MM.1S (cell line): ENCODE measurements around the gene ARHGEF2.

Experiments
- CTCF ChIP-seq: fragments of 300-600 bp; sonication (generic); IDR thresholded peaks from 2 replicates; pipeline ENCODE4 v1.5.1; 2016; ENCODE audit warnings: antibody characterized with exemption, low read length, mixed read lengths
- EZH2 ChIP-seq: fragments of 300-600 bp; sonication (generic); optimal IDR thresholded peaks from 2 replicates; pipeline ENCODE3; 2017; ENCODE audit warnings: low read depth, mild to moderate bottlenecking, antibody characterized with exemption, low read length, mixed read lengths

DNA sequence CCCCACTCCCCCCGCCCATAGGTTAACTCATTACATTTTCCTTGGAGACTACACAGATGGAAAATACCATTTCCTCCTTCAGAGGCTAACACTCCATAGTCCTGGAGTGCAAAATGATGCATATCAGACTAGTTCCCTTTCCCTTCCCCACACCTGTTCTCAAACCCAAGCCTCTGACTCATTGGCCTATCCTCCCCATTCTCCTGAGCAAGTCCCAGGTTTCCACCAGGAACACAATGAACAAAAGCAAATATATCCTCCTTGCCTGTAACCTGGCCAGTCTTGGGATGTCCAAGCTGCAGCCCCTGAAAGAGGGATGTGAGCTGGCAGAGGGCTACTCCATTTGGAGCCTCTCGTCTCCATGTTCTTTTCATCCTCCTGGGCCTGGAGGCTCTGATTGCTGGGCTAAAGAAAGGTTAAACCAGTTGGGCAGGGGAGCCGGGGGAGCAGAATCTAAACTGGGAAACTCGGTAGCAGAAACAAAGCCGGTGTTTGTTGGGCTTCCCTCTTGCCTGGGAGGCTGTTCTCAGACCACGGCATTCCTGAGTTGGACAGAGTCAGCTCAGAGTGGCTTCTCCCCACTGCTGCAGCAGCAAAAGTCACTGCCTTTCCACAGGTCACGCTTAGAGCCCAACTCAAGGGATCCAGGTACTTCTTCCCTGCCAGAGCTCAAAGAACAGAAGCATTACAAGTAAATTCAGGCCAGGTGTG is 28.5 kb upstream of the ARHGEF2 start:
- TF ChIP-seq CTCF (no peak), EZH2 (no peak)
